SK-N-MC (cell line): ENCODE measurements around the gene SPTLC2.

ENCODE experiments used
- EZH2 ChIP-seq: fragments of 200-600 bp; sonication (generic); IDR thresholded peaks from one replicate; pipeline ENCODE4 v1.6.1; 2017; ENCODE audit warnings: antibody characterized with exemption
- POLR2AphosphoS5 ChIP-seq: IDR thresholded peaks from 2 replicates; pipeline ENCODE4 v1.6.1; 2012; ENCODE audit warnings: mild to moderate bottlenecking, low read depth, low read length, borderline replicate concordance

- TF ChIP-seq POLR2AphosphoS5 (no peak), EZH2 (no peak)
These were observed 31.1 kb downstream of the SPTLC2 start for GRCh38 chr14:77585385-77585784.
